ENCODE data around the gene SNUPN.
"Not testable (repeated sequence)": the region's sequence is repeated elsewhere in the genome, so short reads cannot be mapped to it uniquely, and the experiment has no call there.

The SNUPN gene

GRCh38 chr15:75631935-75632334 is 6.4 kb upstream of the SNUPN start:
- FAIRE-seq = no peak

GRCh38 chr15:75622505-75622904 is 3.0 kb downstream of the SNUPN start:
- FAIRE-seq = no peak

GRCh38 chr15:75620841-75621391 is 4.6 kb downstream of the SNUPN start:
- no peak for FAIRE-seq

GRCh38 chr15:75620058-75620820 is 5.3 kb downstream of the SNUPN start:
- FAIRE-seq = no peak

- FAIRE-seq = no peak
Observed at GRCh38 chr15:75616766-75617165, 8.8 kb downstream of the SNUPN start.

GRCh38 chr15:75606711-75607699 is 18.5 kb downstream of the SNUPN start:
- no peak for FAIRE-seq

GRCh38 chr15:75606026-75606425 is 19.5 kb downstream of the SNUPN start:
- no peak for FAIRE-seq

GRCh38 chr15:75599401-75599800 is 26.1 kb downstream of the SNUPN start:
- no peak for FAIRE-seq

GRCh38 chr15:75598361-75598760 is 27.2 kb downstream of the SNUPN start:
- no peak for FAIRE-seq

GRCh38 chr15:75597667-75598341 is 27.7 kb downstream of the SNUPN start:
- FAIRE-seq = peak; percentile 43

GRCh38 chr15:75596703-75597345 is 28.7 kb downstream of the SNUPN start:
- no peak for FAIRE-seq

GRCh38 chr15:75594276-75594675 is 31.2 kb downstream of the SNUPN start:
- no peak for FAIRE-seq

GRCh38 chr15:75591655-75592364 is 33.7 kb downstream of the SNUPN start:
- no peak for FAIRE-seq

GRCh38 chr15:75590239-75590638 is 35.3 kb downstream of the SNUPN start:
- FAIRE-seq = no peak

GRCh38 chr15:75589071-75589470 is 36.5 kb downstream of the SNUPN start:
- no peak for FAIRE-seq

- FAIRE-seq = not testable (repeated sequence)
Observed at GRCh38 chr15:75586422-75586821, 39.1 kb downstream of the SNUPN start.

GRCh38 chr15:75584121-75584520 is 41.4 kb downstream of the SNUPN start:
- no peak for FAIRE-seq

GRCh38 chr15:75583701-75584100 is 41.8 kb downstream of the SNUPN start:
- FAIRE-seq = no peak

GRCh38 chr15:75582943-75583342 is 42.6 kb downstream of the SNUPN start:
- not testable (repeated sequence) for FAIRE-seq

GRCh38 chr15:75578948-75579920 is 46.3 kb downstream of the SNUPN start, which contains the start of gene PTPN9:
Gene PTPN9, minus strand, starts transcription at chr15:75579315. Its CDS starts 539 bp downstream, at chr15:75578776.
- no peak for FAIRE-seq
